Endodermal cell (in vitro differentiated cells): Measurements from ENCODE around the gene HPN. TPM values are rescaled to one million over a fixed set of nuclear protein-coding genes. Genes with fewer than 3 reads are reported as not detected.
"Not testable (repeated sequence)": the region's sequence is repeated elsewhere in the genome, so short reads cannot be mapped to it uniquely, and the experiment has no call there.

ENCODE experiments used
- DNase-seq: peaks from one replicate; pipeline ENCODE4 v3.0.0-alpha.2; 2017
- H3K27ac ChIP-seq: 2 replicates; pipeline ENCODE4 v1.5.1; 2013; ENCODE audit warnings: mild to moderate bottlenecking, low read depth, low read length, moderate library complexity
- H3K27me3 ChIP-seq: 2 replicates; pipeline ENCODE4 v1.6.1; 2013; ENCODE audit warnings: mild to moderate bottlenecking, low read length, moderate library complexity; ENCODE audit not compliant: insufficient read depth, control insufficient read depth, poor library complexity, severe bottlenecking
- H3K36me3 ChIP-seq: 2 replicates; pipeline ENCODE4 v1.7.0; 2013; ENCODE audit warnings: mild to moderate bottlenecking, low read length, moderate library complexity; ENCODE audit not compliant: control insufficient read depth, insufficient read depth
- H3K4me1 ChIP-seq: one replicate; pipeline ENCODE4 v1.7.0; 2013; ENCODE audit warnings: low read length; ENCODE audit not compliant: control insufficient read depth, insufficient read depth
- H3K4me3 ChIP-seq: 2 replicates; pipeline ENCODE4 v1.5.1; 2013; ENCODE audit warnings: mild to moderate bottlenecking, low read length, moderate library complexity
- H3K9ac ChIP-seq: 2 replicates; pipeline ENCODE4 v1.6.1; 2013; ENCODE audit warnings: mild to moderate bottlenecking, low read length, moderate library complexity; ENCODE audit not compliant: poor library complexity, severe bottlenecking; ENCODE audit errors: extremely low read depth
- H3K9me3 ChIP-seq: 2 replicates; pipeline ENCODE4 v1.6.1; 2013; ENCODE audit warnings: mild to moderate bottlenecking, low read length, moderate library complexity; ENCODE audit not compliant: control insufficient read depth
- H3K27ac Mint-ChIP-seq: 2 replicates; pipeline ENCODE4 v1.8.0; 2020; ENCODE audit warnings: mixed read lengths
- H3K27me3 Mint-ChIP-seq: 2 replicates; pipeline ENCODE4 v1.8.0; 2021; ENCODE audit warnings: mild to moderate bottlenecking, mixed read lengths; ENCODE audit not compliant: insufficient read depth
- H3K36me3 Mint-ChIP-seq: 2 replicates; pipeline ENCODE4 v1.8.0; 2020; ENCODE audit warnings: low read depth, mixed read lengths
- H3K4me1 Mint-ChIP-seq: 2 replicates; pipeline ENCODE4 v1.8.0; 2020; ENCODE audit warnings: mixed read lengths
- H3K4me3 Mint-ChIP-seq: 2 replicates; pipeline ENCODE4 v1.8.0; 2020; ENCODE audit warnings: mild to moderate bottlenecking, moderate library complexity, mixed read lengths
- H3K9me3 Mint-ChIP-seq: 2 replicates; pipeline ENCODE4 v1.8.0; 2020; ENCODE audit warnings: mild to moderate bottlenecking, mixed read lengths
- CTCF ChIP-seq: fragments of 200-600 bp; sonication (generic); conservative IDR thresholded peaks from 2 replicates; pipeline ENCODE4 v1.5.0; 2021; ENCODE audit warnings: antibody characterized with exemption, mild to moderate bottlenecking
- WGBS, 2 experiments: methylation state at CpG; one replicate each; pipeline versions ENCODE4 v1.1.5 to v1.1.7; 2013; ENCODE audit warnings: missing lambda C conversion rate in 2 of 2, mixed read lengths in 1 of 2; ENCODE audit not compliant: insufficient coverage in 1 of 2, insufficient read length in 1 of 2; 5-methylcytosine and 5-hydroxymethylcytosine counted together
- total RNA-seq, 2 donors: library from RNA; stranded (reverse); fragmentation: NEBNext Ultra II Directional in 1 of 2; extraction: Animal tissue kit (Norgen Biotek cat#: 25700) in 1 of 2; gene quantifications; 2 replicates in 1 of 2; 3 replicates in 1 of 2; pipeline ENCODE4 v1.2.1, GENCODE V29; 2021

Gene HPN
- total RNA-seq, 2 donors from 2014 or later: 29.0 to 49.6 TPM

GRCh38 chr19:35013041-35013819 is 28.3 kb upstream of the HPN start:
- peak overlapping the region; percentile 94 for H3K27ac Mint-ChIP-seq
- peak; percentile 96 for DNase-seq
- Histone ChIP-seq H3K9me3 (no peaks in the 10 kb centered on the region), H3K9ac (no peak overlapping the region), H3K4me1 (no peaks in the 10 kb centered on the region), H3K36me3 (peaks cover 87% of the 10 kb centered on the region), H3K27ac (no peak overlapping the region), H3K27me3 (no peaks in the 10 kb centered on the region), H3K4me3 (no peak overlapping the region)
- no peak overlapping the region for H3K4me3 Mint-ChIP-seq
- H3K27me3 Mint-ChIP-seq: no peaks in the 10 kb centered on the region
- peaks cover 66% of the 10 kb centered on the region for H3K36me3 Mint-ChIP-seq
- TF ChIP-seq CTCF: peak; percentile 98
- H3K4me1 Mint-ChIP-seq: no peaks in the 10 kb centered on the region
- no peaks in the 10 kb centered on the region for H3K9me3 Mint-ChIP-seq
- 80 to 83% methylated on average over 27 to 32 of the region's 32 CpGs for WGBS, 2 experiments

GRCh38 chr19:35013820-35014754 is 27.4 kb upstream of the HPN start:
- no peak for TF ChIP-seq CTCF
- Histone ChIP-seq H3K4me1 (no peaks in the 10 kb centered on the region), H3K9ac (no peak overlapping the region), H3K9me3 (no peaks in the 10 kb centered on the region), H3K36me3 (peaks cover 87% of the 10 kb centered on the region), H3K27ac (no peak overlapping the region), H3K4me3 (no peak overlapping the region), H3K27me3 (no peaks in the 10 kb centered on the region)
- Mint-ChIP-seq H3K27me3 (no peaks in the 10 kb centered on the region), H3K4me3 (no peak overlapping the region), H3K4me1 (no peaks in the 10 kb centered on the region), H3K9me3 (no peaks in the 10 kb centered on the region), H3K27ac (no peak overlapping the region), H3K36me3 (peaks cover 74% of the 10 kb centered on the region)
- DNase-seq: no peak
- WGBS, 2 experiments: 94 to 98% methylated on average over 12 to 23 of the region's 23 CpGs

- H3K36me3 ChIP-seq: peaks cover 87% of the 10 kb centered on the region
- H3K9me3 ChIP-seq, H3K9me3 Mint-ChIP-seq, DNase-seq, H3K27me3 ChIP-seq, H3K27me3 Mint-ChIP-seq, H3K27ac Mint-ChIP-seq, H3K9ac ChIP-seq, H3K4me1 Mint-ChIP-seq, H3K4me3 ChIP-seq, H3K27ac ChIP-seq, H3K4me3 Mint-ChIP-seq, H3K4me1 ChIP-seq: not testable (repeated sequence)
- H3K36me3 Mint-ChIP-seq: peaks cover 72% of the 10 kb centered on the region
- WGBS, 2 experiments: 95 to 100% methylated on average over 2 to 4 of the region's 4 CpGs
Observed at GRCh38 chr19:35014774-35015173, 26.7 kb upstream of the HPN start.
